Tongue (tissue), 2 donors: ENCODE results near the gene UMOD. TPM values are rescaled to one million over a fixed set of nuclear protein-coding genes. Genes with fewer than 3 reads are reported as not detected.

Experiments
- DNase-seq: peaks from one replicate; pipeline ENCODE4 v3.0.0-alpha.2; 2015
- total RNA-seq: library from RNA; depleted of rRNA; stranded (reverse); fragments of >200 nt; gene quantifications from one replicate; pipeline ENCODE4 v1.2.3, GENCODE V29; 2014

UMOD gene
- not detected for total RNA-seq

GRCh38 chr16:20352615-20353014, at the start of gene UMOD:
TSS of gene UMOD (minus strand) at chr16:20352715. CDS start at chr16:20350737, 1,978 bp downstream.
- DNase-seq, result no peak

- no peak for DNase-seq
These were observed 49.0 kb upstream of the UMOD start for GRCh38 chr16:20401475-20402016.

GRCh38 chr16:20401066-20401465, 48.6 kb upstream of the UMOD start:
- DNase-seq, result no peak

GRCh38 chr16:20399185-20399584, 46.7 kb upstream of the UMOD start:
- DNase-seq, result no peak

- no peak for DNase-seq
These were observed 46.1 kb upstream of the UMOD start for GRCh38 chr16:20398603-20399002.

GRCh38 chr16:20397468-20398074, 45.1 kb upstream of the UMOD start:
- no peak for DNase-seq

- no peak for DNase-seq
These were observed 44.4 kb upstream of the UMOD start for GRCh38 chr16:20396846-20397467.

GRCh38 chr16:20395946-20396345, 43.4 kb upstream of the UMOD start:
- DNase-seq, result no peak

- DNase-seq, result peak; percentile 52
These were observed 41.5 kb upstream of the UMOD start for GRCh38 chr16:20393801-20394577.

GRCh38 chr16:20391045-20391444, 38.5 kb upstream of the UMOD start:
- no peak for DNase-seq

- no peak for DNase-seq
These were observed 36.3 kb upstream of the UMOD start for GRCh38 chr16:20388854-20389253.

GRCh38 chr16:20387978-20388377, 35.5 kb upstream of the UMOD start:
- DNase-seq, result no peak

GRCh38 chr16:20385844-20386832, 33.6 kb upstream of the UMOD start:
- peak; percentile 68 for DNase-seq

GRCh38 chr16:20383106-20384029, 30.9 kb upstream of the UMOD start:
- DNase-seq, result peak; percentile 75

GRCh38 chr16:20382202-20382948, 29.9 kb upstream of the UMOD start:
- DNase-seq, result no peak

GRCh38 chr16:20380782-20381181, 28.3 kb upstream of the UMOD start:
- DNase-seq, result no peak

- DNase-seq, result no peak
These were observed 24.7 kb upstream of the UMOD start for GRCh38 chr16:20377181-20377580.

- no peak for DNase-seq
These were observed 20.2 kb upstream of the UMOD start for GRCh38 chr16:20372701-20373100.

GRCh38 chr16:20369452-20370054, 17.0 kb upstream of the UMOD start:
- DNase-seq, result no peak

- DNase-seq, result no peak
These were observed 11.5 kb upstream of the UMOD start for GRCh38 chr16:20364051-20364450.
